DND-41 (cell line): ENCODE data around the gene ZFP57.
A peak's percentile ranks its signal among the peaks of the same experiment; 100 is the strongest.

ENCODE experiments used
- ATAC-seq: fragments of 200-7000 bp; cut with Tn5 transposase; 3 replicates; pipeline ENCODE4 v1.9.1; 2021; ENCODE audit warnings: low read depth; ENCODE audit not compliant: insufficient read depth
- DNase-seq: peaks from one replicate; pipeline ENCODE4 v3.0.0-alpha.2; 2020
- H2AFZ ChIP-seq: 2 replicates; pipeline ENCODE4 v1.6.0; 2012; ENCODE audit warnings: low read depth, low read length
- H3K27ac ChIP-seq: 2 replicates; pipeline ENCODE4 v1.5.1; 2012; ENCODE audit warnings: low read length, inconsistent platforms
- H3K27me3 ChIP-seq: fragments of 200-600 bp; sonication (generic); 2 replicates; pipeline ENCODE4 v1.6.0; 2012; ENCODE audit warnings: low read length, mild to moderate bottlenecking, inconsistent platforms; ENCODE audit not compliant: insufficient read depth, poor library complexity
- H3K36me3 ChIP-seq: 2 replicates; pipeline ENCODE4 v1.5.1; 2012; ENCODE audit warnings: low read length, inconsistent platforms; ENCODE audit not compliant: insufficient read depth
- H3K4me1 ChIP-seq: 2 replicates; pipeline ENCODE4 v1.5.1; 2012; ENCODE audit warnings: mild to moderate bottlenecking, low read length; ENCODE audit not compliant: insufficient read depth
- H3K4me2 ChIP-seq: 2 replicates; pipeline ENCODE4 v1.6.0; 2012; ENCODE audit warnings: mild to moderate bottlenecking, moderate library complexity, low read length, inconsistent platforms; ENCODE audit not compliant: insufficient read depth
- H3K4me3 ChIP-seq, 2 experiments: fragments of 200-600 bp in 1 of 2; shearing (Covaris generic) in 1 of 2; 2 replicates each; pipeline ENCODE4 v1.5.1; 2012 to 2016; ENCODE audit warnings: inconsistent platforms in 2 of 2, low read length in 2 of 2, mild to moderate bottlenecking in 2 of 2, low read depth in 1 of 2, moderate library complexity in 1 of 2
- H3K79me2 ChIP-seq: 2 replicates; pipeline ENCODE4 v1.6.0; 2012; ENCODE audit warnings: low read length, inconsistent platforms; ENCODE audit not compliant: insufficient read depth
- H3K9ac ChIP-seq: 2 replicates; pipeline ENCODE4 v1.6.0; 2012; ENCODE audit warnings: low read depth, mild to moderate bottlenecking, inconsistent platforms, low read length, moderate library complexity
- H3K9me3 ChIP-seq: 2 replicates; pipeline ENCODE4 v1.5.1; 2012; ENCODE audit warnings: low read length, moderate library complexity, mild to moderate bottlenecking, inconsistent platforms; ENCODE audit not compliant: insufficient read depth, severe bottlenecking
- H4K20me1 ChIP-seq: 2 replicates; pipeline ENCODE4 v1.6.0; 2012; ENCODE audit warnings: low read length; ENCODE audit not compliant: insufficient read depth
- CTCF ChIP-seq: IDR thresholded peaks from 2 replicates; pipeline ENCODE4 v1.5.1; 2012; ENCODE audit warnings: borderline replicate concordance, low read length, moderate library complexity, mild to moderate bottlenecking; ENCODE audit not compliant: poor library complexity, severe bottlenecking; ENCODE audit errors: extremely low read depth
- EZH2 ChIP-seq: IDR thresholded peaks from 3 replicates; pipeline ENCODE4 v1.6.1; 2012; ENCODE audit warnings: borderline replicate concordance, low read depth, mild to moderate bottlenecking, moderate library complexity, low read length, inconsistent platforms; ENCODE audit not compliant: severe bottlenecking

ZFP57 gene

GRCh38 chr6:29696147-29697125, 15.5 kb upstream of the ZFP57 start:
- ATAC-seq (no peak), DNase-seq (no peak)
- Histone ChIP-seq H2AFZ (no peak overlapping the region), H3K27ac (no peak overlapping the region), H3K36me3 (no peaks in the 10 kb centered on the region), H3K79me2 (no peaks in the 10 kb centered on the region), H3K4me3 (no peak overlapping the region), H3K4me2 (no peak overlapping the region), H3K27me3 (peaks cover 3% of the 10 kb centered on the region), H3K4me1 (no peaks in the 10 kb centered on the region), H4K20me1 (no peaks in the 10 kb centered on the region), H3K9ac (no peak overlapping the region), H3K9me3 (no peaks in the 10 kb centered on the region)
- no peak for TF ChIP-seq EZH2
- TF ChIP-seq CTCF = peak; percentile 55

- no peak overlapping the region for H2AFZ ChIP-seq
- H3K9me3 ChIP-seq = no peaks in the 10 kb centered on the region
- DNase-seq (no peak), ATAC-seq (no peak)
- no peak overlapping the region for H3K4me3 ChIP-seq
- no peak overlapping the region for H3K27ac ChIP-seq
- no peaks in the 10 kb centered on the region for H4K20me1 ChIP-seq
- TF ChIP-seq EZH2 (no peak), CTCF (no peak)
- H3K9ac ChIP-seq = no peak overlapping the region
- H3K4me2 ChIP-seq = no peak overlapping the region
- H3K79me2 ChIP-seq = no peaks in the 10 kb centered on the region
- no peaks in the 10 kb centered on the region for H3K36me3 ChIP-seq
- H3K27me3 ChIP-seq = no peaks in the 10 kb centered on the region
- H3K4me1 ChIP-seq = no peaks in the 10 kb centered on the region
Measured at GRCh38 chr6:29694637-29695036, 13.7 kb upstream of the ZFP57 start.

- H3K27ac ChIP-seq = no peak overlapping the region
- H3K36me3 ChIP-seq = no peaks in the 10 kb centered on the region
- H3K4me3 ChIP-seq = no peak overlapping the region
- H3K4me1 ChIP-seq = no peaks in the 10 kb centered on the region
- H3K27me3 ChIP-seq = peaks cover 8% of the 10 kb centered on the region
- H3K9ac ChIP-seq = no peak overlapping the region
- no peaks in the 10 kb centered on the region for H3K9me3 ChIP-seq
- H3K79me2 ChIP-seq = no peaks in the 10 kb centered on the region
- ATAC-seq (no peak), DNase-seq (no peak)
- H3K4me2 ChIP-seq = no peak overlapping the region
- TF ChIP-seq CTCF (no peak), EZH2 (no peak)
- no peak overlapping the region for H2AFZ ChIP-seq
- H4K20me1 ChIP-seq = no peaks in the 10 kb centered on the region
Measured at GRCh38 chr6:29685718-29686326, 4.9 kb upstream of the ZFP57 start.
